Common myeloid progenitor, CD34-positive (primary cell): ENCODE data around the gene UBE2QL1.

Experiments
- CTCF ChIA-PET: fragments of 350-600 bp; sonication (Branson Sonifier 250); formaldehyde crosslinking; loops from one replicate; lab custom pipeline; 2021; ENCODE audit warnings: antibody characterized with exemption; lab: Charles Lee
- POLR2A ChIA-PET: fragments of 350-600 bp; sonication (Branson Sonifier 250); formaldehyde crosslinking; loops from one replicate; lab custom pipeline; 2021; ENCODE audit warnings: antibody characterized with exemption; lab: Charles Lee
- DNase-seq, 3 donors: peaks; one replicate each; pipeline versions ENCODE4 v3.0.0 to v3.0.0-alpha.2; 2013
- H3K27ac ChIP-seq, 2 experiments: 1 replicate in 1 of 2; 2 replicates in 1 of 2; pipeline ENCODE4 v1.7.0; 2013; ENCODE audit warnings: inconsistent platforms in 2 of 2, low read length in 2 of 2, mild to moderate bottlenecking in 2 of 2, low read depth in 1 of 2, moderate library complexity in 1 of 2; ENCODE audit not compliant: severe bottlenecking in 2 of 2, insufficient read depth in 1 of 2, poor library complexity in 1 of 2
- H3K27me3 ChIP-seq, 5 experiments: replicated peaks in 2 of 5; 1 replicate in 3 of 5; 2 replicates in 2 of 5; pipeline versions ENCODE4 v1.6.1 to v1.7.0; 2013; ENCODE audit warnings: low read length in 4 of 5, mild to moderate bottlenecking in 2 of 5, moderate library complexity in 2 of 5, inconsistent platforms in 1 of 5; ENCODE audit not compliant: insufficient read depth in 5 of 5, control insufficient read depth in 4 of 5
- H3K36me3 ChIP-seq, 4 experiments: 1 replicate in 2 of 4; 2 replicates in 2 of 4; pipeline versions ENCODE4 v1.6.1 to v1.7.0; 2013; ENCODE audit warnings: low read length in 3 of 4, control low read depth in 1 of 4, mild to moderate bottlenecking in 1 of 4; ENCODE audit not compliant: control insufficient read depth in 4 of 4, insufficient read depth in 4 of 4
- H3K4me1 ChIP-seq, 4 experiments: 1 replicate in 3 of 4; 2 replicates in 1 of 4; pipeline versions ENCODE4 v1.6.1 to v1.7.1; 2013; ENCODE audit warnings: low read length in 3 of 4, mild to moderate bottlenecking in 3 of 4, control low read depth in 1 of 4, inconsistent platforms in 1 of 4, moderate library complexity in 1 of 4; ENCODE audit not compliant: control insufficient read depth in 4 of 4, insufficient read depth in 4 of 4; ENCODE audit errors: control extremely low read depth in 1 of 4
- H3K4me3 ChIP-seq, 7 experiments: 1 replicate in 4 of 7; 2 replicates in 3 of 7; pipeline versions ENCODE4 v1.5.1 to v1.7.0; 2013; ENCODE audit warnings: mild to moderate bottlenecking in 7 of 7, low read length in 6 of 7, moderate library complexity in 6 of 7, inconsistent platforms in 2 of 7, low read depth in 2 of 7, control low read depth in 1 of 7; ENCODE audit not compliant: insufficient read depth in 4 of 7, control insufficient read depth in 1 of 7; ENCODE audit errors: extremely low read depth in 1 of 7
- H3K9me3 ChIP-seq, 5 experiments: 1 replicate in 4 of 5; 2 replicates in 1 of 5; pipeline versions ENCODE4 v1.6.1 to v1.7.1; 2013; ENCODE audit warnings: low read length in 4 of 5, mild to moderate bottlenecking in 2 of 5, inconsistent platforms in 1 of 5, low read depth in 1 of 5, moderate library complexity in 1 of 5; ENCODE audit not compliant: control insufficient read depth in 4 of 5, insufficient read depth in 2 of 5; ENCODE audit errors: control extremely low read depth in 1 of 5
- WGBS: methylation state at CpG from one replicate; pipeline ENCODE4 v1.1.5; 2013; ENCODE audit not compliant: insufficient coverage; 5-methylcytosine and 5-hydroxymethylcytosine counted together

UBE2QL1 gene

DNA sequence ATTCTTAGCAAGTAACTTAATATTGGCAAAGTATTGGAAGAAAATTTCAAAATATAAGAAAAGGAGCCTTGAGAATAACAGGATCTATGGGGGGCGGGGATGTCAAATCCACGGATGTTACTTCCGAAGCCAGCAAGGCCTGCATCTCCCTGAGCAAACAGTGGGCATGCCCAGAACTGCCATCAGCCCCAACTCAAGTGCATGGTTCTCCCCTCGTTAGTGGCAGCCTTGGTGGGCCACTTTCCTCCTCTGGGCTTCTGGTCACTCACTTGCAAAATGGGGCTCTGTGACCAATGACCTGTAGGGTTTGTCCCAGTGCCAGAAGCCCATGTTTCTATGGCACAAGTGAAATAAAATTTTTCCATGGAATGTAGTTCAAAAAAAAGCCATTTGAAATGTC is 43.1 kb upstream of the UBE2QL1 start:
- Histone ChIP-seq H3K36me3 (no peaks in the 10 kb centered on the region), H3K27me3 (peaks cover 0 to 6% (median 0%) of the 10 kb centered on the region in 5 experiments), H3K4me1 (no peaks in the 10 kb centered on the region), H3K27ac (no peak overlapping the region), H3K9me3 (peaks cover 0 to 4% (median 0%) of the 10 kb centered on the region in 5 experiments), H3K4me3 (no peak overlapping the region)
- ChIA-PET CTCF (no interaction called here), POLR2A (no interaction called here)
- DNase-seq: no peak
- WGBS: 100% methylated on average over 4 of the region's 4 CpGs

DNA sequence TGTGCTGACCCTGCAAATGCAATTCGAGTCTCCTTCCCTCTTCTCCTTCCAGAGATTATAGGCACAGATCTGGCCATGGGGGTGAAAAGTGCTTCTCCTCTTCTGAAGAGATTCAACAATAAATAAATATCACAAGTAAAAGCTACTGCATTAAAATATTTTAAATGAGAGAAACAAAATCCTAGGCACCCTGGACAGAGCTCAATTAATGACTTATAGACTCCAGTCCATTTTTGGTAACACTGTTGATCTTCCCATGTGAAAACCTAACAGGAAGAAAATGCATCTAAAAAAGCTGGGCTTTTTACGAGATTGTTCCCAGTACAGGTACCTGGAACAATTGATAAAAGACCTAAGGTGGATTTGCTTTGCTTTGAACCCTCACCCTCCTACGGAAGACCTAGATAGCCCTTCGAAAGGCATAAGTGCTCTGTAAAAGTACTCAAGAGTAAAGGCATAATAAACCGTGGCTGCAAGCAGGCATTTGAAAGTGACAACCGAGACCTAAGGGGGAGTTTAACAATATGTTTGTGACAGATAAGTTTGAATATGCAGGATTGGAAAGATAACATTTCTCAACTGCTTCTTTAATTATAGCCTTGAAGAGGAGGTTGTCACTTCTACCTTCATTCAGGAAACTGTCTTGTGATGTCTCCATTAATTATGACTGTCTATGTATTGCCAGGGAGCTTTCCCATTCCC is 41.0 kb upstream of the UBE2QL1 start:
- ChIA-PET POLR2A (no interaction called here), CTCF (no interaction called here)
- Histone ChIP-seq H3K4me1 (no peaks in the 10 kb centered on the region), H3K4me3 (no peak overlapping the region), H3K36me3 (no peaks in the 10 kb centered on the region), H3K27me3 (peaks cover 0 to 4% (median 0%) of the 10 kb centered on the region in 5 experiments), H3K9me3 (peaks cover 0 to 4% (median 0%) of the 10 kb centered on the region in 5 experiments), H3K27ac (no peak overlapping the region)
- peak in 1 of 3 donors; percentile 24 for DNase-seq
- 95% methylated on average over 3 of the region's 6 CpGs for WGBS

DNA sequence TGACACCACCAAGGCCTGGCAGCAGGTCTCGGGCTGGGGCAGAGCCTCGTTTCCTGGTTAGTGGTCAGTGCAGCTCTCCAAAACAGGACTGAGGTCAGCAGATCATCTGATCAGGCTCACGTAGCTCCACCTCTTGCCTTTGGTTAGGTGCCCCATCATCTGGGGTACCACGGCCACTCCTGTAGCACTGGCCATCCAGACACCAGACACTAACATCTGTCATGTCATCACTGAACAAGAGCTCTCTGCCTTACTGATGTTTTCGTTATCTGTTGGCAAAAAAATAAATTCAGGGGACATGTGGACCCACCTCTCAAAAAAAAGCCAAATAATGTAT is 40.4 kb upstream of the UBE2QL1 start:
- Histone ChIP-seq H3K36me3 (no peaks in the 10 kb centered on the region), H3K9me3 (peaks cover 0 to 4% (median 0%) of the 10 kb centered on the region in 5 experiments), H3K4me1 (no peaks in the 10 kb centered on the region), H3K27ac (no peak overlapping the region), H3K4me3 (no peak overlapping the region), H3K27me3 (peaks cover 0 to 6% (median 0%) of the 10 kb centered on the region in 5 experiments)
- no peak for DNase-seq
- ChIA-PET POLR2A (no interaction called here), CTCF (no interaction called here)
- 89% methylated on average over 5 of the region's 5 CpGs for WGBS

DNA sequence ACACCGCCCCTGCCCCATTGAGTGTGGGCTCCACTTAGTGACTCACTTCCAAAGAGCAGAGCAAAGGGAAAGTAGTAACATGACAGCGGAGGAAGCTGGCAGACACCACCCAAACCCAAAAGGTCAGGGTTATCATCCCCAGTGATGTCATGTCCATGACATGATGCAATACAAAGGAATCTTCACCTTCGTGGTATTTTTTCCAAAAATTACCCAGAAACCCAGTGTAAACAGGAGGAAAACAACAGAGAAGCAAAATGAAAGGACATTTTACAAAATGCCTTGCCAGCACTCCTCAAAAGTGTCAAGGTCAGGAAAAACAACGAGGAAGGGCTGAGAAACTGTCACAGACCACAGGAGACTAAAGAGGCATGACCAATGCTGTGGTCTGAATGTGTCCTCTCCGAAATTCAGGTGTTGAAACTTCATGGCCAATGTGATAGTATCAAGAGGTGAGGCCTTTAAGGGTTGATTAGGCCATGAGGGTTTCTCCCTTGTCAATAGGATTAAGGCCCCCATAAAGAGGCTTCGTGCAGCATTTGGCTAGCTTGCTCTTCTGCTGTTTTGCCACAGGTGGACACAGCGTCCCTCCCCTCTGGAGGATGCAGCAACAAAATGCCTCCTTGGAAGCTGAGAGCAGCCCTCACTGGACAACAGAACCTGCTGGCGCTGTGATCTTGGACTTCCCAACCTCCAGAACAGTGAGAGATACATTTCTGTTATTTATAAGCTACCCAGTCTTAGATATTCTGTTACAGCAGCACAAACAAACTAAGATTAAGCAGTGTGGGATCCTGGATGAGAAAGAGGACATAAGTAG is 39.8 kb upstream of the UBE2QL1 start:
- Histone ChIP-seq H3K27ac (no peak overlapping the region), H3K4me3 (no peak overlapping the region), H3K36me3 (no peaks in the 10 kb centered on the region), H3K9me3 (peaks cover 0 to 4% (median 0%) of the 10 kb centered on the region in 5 experiments), H3K4me1 (no peaks in the 10 kb centered on the region), H3K27me3 (peaks cover 0 to 6% (median 0%) of the 10 kb centered on the region in 5 experiments)
- no peak for DNase-seq
- 97% methylated on average over 7 of the region's 8 CpGs for WGBS
- POLR2A ChIA-PET: no interaction called here
- CTCF ChIA-PET: interaction anchor here (0.9 kb wide), 1 partner anchor 26 kb away, joined by 3 read pairs; no protein-coding TSS in a partner anchor

DNA sequence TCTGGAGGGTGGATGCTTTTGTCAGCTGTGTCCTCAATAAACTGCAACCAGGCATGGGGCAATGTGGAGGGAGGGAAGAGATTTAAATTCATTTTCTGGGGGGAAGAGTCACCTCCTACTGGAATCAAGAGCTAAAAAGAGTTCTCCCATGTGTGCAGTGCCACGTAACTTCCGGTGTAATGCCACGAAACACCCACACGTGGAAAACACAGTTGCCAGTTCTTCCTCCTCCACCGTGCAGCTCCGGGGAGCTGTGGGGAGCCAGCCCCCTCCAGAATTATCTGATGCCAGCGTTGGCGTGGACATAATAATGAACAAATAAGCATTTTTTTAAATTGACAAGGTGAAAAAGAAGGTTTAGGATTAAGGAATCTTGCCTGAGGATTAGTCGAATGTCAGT is 38.2 kb upstream of the UBE2QL1 start:
- H3K9me3 ChIP-seq: peaks cover 0 to 4% (median 0%) of the 10 kb centered on the region in 5 experiments
- H3K4me3 ChIP-seq: no peak overlapping the region
- H3K27me3 ChIP-seq: peaks cover 0 to 6% (median 0%) of the 10 kb centered on the region in 5 experiments
- ChIA-PET CTCF (interaction anchor here (1.2 kb wide), 1 partner anchor 10 kb away, joined by 4 read pairs; no protein-coding TSS in a partner anchor), POLR2A (no interaction called here)
- no peaks in the 10 kb centered on the region for H3K36me3 ChIP-seq
- no peak for DNase-seq
- H3K4me1 ChIP-seq: no peaks in the 10 kb centered on the region
- WGBS: 94% methylated on average over 8 of the region's 9 CpGs
- no peak overlapping the region for H3K27ac ChIP-seq

DNA sequence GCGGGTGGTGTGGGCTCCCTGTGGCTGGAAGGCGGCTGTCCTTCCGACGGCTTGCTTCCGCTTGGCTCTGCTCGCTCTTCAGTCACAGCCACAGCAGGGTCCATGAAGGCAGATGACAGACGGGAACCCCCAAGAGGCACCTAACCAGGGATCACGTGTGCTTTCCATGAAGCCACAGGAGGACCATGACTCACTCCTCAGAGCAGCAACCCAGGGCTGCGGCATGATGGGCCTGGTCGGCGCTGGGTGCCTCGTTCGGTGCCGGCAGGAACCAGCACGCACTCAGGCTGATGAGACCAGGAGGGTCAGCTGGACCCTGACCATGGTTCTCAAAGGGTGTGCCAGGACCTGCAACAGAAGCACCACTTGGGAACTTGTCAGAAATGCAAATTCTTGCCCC is 37.5 kb upstream of the UBE2QL1 start:
- peaks cover 0 to 4% (median 0%) of the 10 kb centered on the region in 5 experiments for H3K9me3 ChIP-seq
- CTCF ChIA-PET: no interaction called here
- H3K27ac ChIP-seq: no peak overlapping the region
- POLR2A ChIA-PET: no interaction called here
- DNase-seq: no peak
- H3K36me3 ChIP-seq: no peaks in the 10 kb centered on the region
- no peak overlapping the region for H3K4me3 ChIP-seq
- H3K4me1 ChIP-seq: no peaks in the 10 kb centered on the region
- 95% methylated on average over 9 of the region's 15 CpGs for WGBS
- peaks cover 0 to 6% (median 0%) of the 10 kb centered on the region in 5 experiments for H3K27me3 ChIP-seq

DNA sequence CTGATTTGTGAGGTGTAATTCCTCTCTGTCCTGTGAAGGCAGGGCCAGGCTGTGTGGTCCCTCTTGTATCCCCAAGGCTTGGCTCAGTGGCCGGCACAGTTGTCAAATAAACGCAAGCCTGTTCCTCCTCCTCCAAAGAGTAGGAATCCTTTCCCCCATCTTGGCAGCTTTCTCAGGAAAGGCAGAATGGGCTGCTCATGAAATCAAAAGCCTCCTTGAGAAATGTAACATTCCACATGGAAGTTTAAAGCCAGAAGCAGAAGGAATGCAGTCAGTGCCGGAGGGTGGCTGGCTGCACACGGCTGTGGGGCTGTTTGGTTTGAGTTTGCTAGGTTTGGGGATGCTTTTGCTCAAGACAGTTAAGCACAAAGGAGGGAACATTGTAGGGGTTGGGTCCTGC is 35.8 kb upstream of the UBE2QL1 start:
- Histone ChIP-seq H3K27ac (no peak overlapping the region), H3K36me3 (no peaks in the 10 kb centered on the region), H3K27me3 (peaks cover 0 to 6% (median 0%) of the 10 kb centered on the region in 5 experiments), H3K4me1 (no peaks in the 10 kb centered on the region), H3K4me3 (no peak overlapping the region), H3K9me3 (peaks cover 0 to 4% (median 0%) of the 10 kb centered on the region in 5 experiments)
- WGBS: 96% methylated on average over 4 of the region's 4 CpGs
- ChIA-PET POLR2A (no interaction called here), CTCF (no interaction called here)
- DNase-seq: no peak
